ENCODE results near the gene MVB12B. TPM values are rescaled to one million over a fixed set of nuclear protein-coding genes. Genes with fewer than 3 reads are reported as not detected.

The MVB12B gene
- total and polyA plus RNA-seq, 7 experiments from 2014 or later: 1.6 to 9.7 (median 3.8) TPM

DNA sequence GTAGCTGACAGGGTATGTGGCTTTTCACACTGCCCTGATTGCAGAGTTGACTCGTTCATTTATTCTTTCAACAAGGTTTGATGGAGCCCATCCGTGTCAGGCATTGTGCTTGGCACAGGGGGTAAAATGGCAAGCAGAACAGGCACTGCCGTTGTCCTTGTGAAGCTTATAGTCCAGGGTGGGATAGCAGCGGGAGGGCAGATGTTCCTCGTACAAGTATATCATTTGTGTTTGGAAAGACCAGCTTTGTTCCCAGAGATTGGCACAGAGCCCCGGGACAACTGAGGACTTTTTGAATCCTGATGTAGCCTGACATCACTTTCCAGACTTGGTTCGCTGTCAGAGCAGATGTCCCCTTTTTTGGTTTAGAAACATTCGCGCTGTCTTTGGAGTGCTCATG is 50.9 kb downstream of the MVB12B start:
- H3K9me3 Mint-ChIP-seq: no peaks in the 10 kb centered on the region
- H3K27me3 ChIP-seq (ENCODE audit: control insufficient read depth in 2 of 2, insufficient read depth in 2 of 2, low read length in 2 of 2): no peaks in the 10 kb centered on the region
- no peak for DNase-seq
- H3K27me3 Mint-ChIP-seq: peaks cover 0 to 15% (median 0%) of the 10 kb centered on the region in 5 donors
- no peaks in the 10 kb centered on the region for H3K9me3 ChIP-seq (ENCODE audit: control insufficient read depth in 2 of 3, low read length in 3 of 3)
- CTCF ChIA-PET: no interaction called here
- H3K36me3 ChIP-seq (ENCODE audit: control insufficient read depth in 2 of 3, insufficient read depth in 3 of 3, low read length in 3 of 3): no peaks in the 10 kb centered on the region
- intact Hi-C loops (cut with micrococcal nuclease): no loop called here
- H3K27ac ChIP-seq (ENCODE audit: low read depth, low read length): no peak overlapping the region
- no peak overlapping the region for H3K4me3 ChIP-seq (ENCODE audit: low read length)
- H3K36me3 Mint-ChIP-seq: peaks cover 0 to 2% (median 0%) of the 10 kb centered on the region in 5 donors
- POLR2A ChIA-PET: no interaction called here
- H3K4me1 ChIP-seq (ENCODE audit: control insufficient read depth in 2 of 2, insufficient read depth in 2 of 2, low read length in 2 of 2): no peaks in the 10 kb centered on the region
- H3K4me1 Mint-ChIP-seq: peaks cover 12 to 22% (median 14%) of the 10 kb centered on the region in 7 donors
- H3K27ac Mint-ChIP-seq: no peak overlapping the region
- no peak for ATAC-seq
- no peak overlapping the region for H3K4me3 Mint-ChIP-seq

- no peak overlapping the region for H3K27ac Mint-ChIP-seq
- POLR2A ChIA-PET: no interaction called here
- H3K9me3 Mint-ChIP-seq: no peaks in the 10 kb centered on the region
Observed at GRCh38 chr9:126378761-126379160, 52.1 kb downstream of the MVB12B start.

DNA sequence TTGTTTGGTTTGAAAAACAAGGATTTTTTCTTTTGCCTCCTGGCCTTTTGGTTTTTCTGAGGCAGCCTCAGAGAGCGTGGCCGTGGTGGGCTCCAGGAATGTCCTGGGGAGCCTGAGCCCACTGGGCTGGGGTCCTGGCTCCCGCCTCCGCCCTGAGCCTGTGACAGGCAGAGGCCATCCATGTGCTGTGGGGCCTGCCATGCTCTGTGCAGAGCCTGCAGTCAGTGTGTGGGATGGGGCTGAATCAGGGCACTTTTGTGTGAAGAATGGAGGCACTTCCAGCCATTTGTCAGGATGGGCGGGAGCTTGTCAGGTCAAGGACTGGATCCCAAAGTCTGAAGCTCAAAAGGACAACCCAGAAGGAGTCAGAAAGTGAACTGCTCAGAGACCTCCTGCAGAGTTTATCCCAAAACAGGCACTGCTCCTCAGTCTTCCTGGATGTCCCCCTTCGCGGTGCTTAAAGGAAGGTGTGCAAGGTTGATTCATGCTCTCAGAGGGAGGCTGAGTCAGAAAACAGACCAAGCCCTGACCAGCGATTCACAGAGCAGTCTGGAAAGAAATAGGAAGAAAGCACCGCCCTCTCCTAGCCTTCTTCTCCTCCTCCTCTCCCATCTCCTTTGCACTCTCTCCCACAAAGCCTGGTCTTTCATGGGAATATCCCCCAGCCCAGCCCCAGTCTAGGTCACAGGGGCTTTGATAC is 53.2 kb downstream of the MVB12B start:
- H3K4me3 Mint-ChIP-seq: no peak overlapping the region
- Histone ChIP-seq H3K27ac (ENCODE audit: low read depth, low read length) (no peak overlapping the region), H3K36me3 (ENCODE audit: control insufficient read depth in 2 of 3, insufficient read depth in 3 of 3, low read length in 3 of 3) (no peaks in the 10 kb centered on the region), H3K27me3 (ENCODE audit: control insufficient read depth in 2 of 2, insufficient read depth in 2 of 2, low read length in 2 of 2) (no peaks in the 10 kb centered on the region), H3K9me3 (ENCODE audit: control insufficient read depth in 2 of 3, low read length in 3 of 3) (no peaks in the 10 kb centered on the region), H3K4me1 (ENCODE audit: control insufficient read depth in 2 of 2, insufficient read depth in 2 of 2, low read length in 2 of 2) (no peaks in the 10 kb centered on the region), H3K4me3 (ENCODE audit: low read length) (no peak overlapping the region)
- no peak for ATAC-seq
- no peak for DNase-seq
- peaks cover 0 to 11% (median 0%) of the 10 kb centered on the region in 5 donors for H3K27me3 Mint-ChIP-seq
- ChIA-PET CTCF (no interaction called here), POLR2A (no interaction called here)
- no peaks in the 10 kb centered on the region for H3K9me3 Mint-ChIP-seq
- intact Hi-C loops (cut with micrococcal nuclease): no loop called here
- peaks cover 9 to 24% (median 14%) of the 10 kb centered on the region in 7 donors for H3K4me1 Mint-ChIP-seq
- H3K27ac Mint-ChIP-seq: peak overlapping the region in 1 of 9 donors; percentile 17
- H3K36me3 Mint-ChIP-seq: peaks cover 0 to 7% (median 0%) of the 10 kb centered on the region in 5 donors

More at GRCh38 chr9:126378761-126379160, 52.1 kb downstream of the MVB12B start:
- no peak for ATAC-seq
- H3K27me3 Mint-ChIP-seq: peaks cover 0 to 14% (median 0%) of the 10 kb centered on the region in 5 donors
- Histone ChIP-seq H3K27me3 (ENCODE audit: control insufficient read depth in 2 of 2, insufficient read depth in 2 of 2, low read length in 2 of 2) (no peaks in the 10 kb centered on the region), H3K9me3 (ENCODE audit: control insufficient read depth in 2 of 3, low read length in 3 of 3) (no peaks in the 10 kb centered on the region), H3K36me3 (ENCODE audit: control insufficient read depth in 2 of 3, insufficient read depth in 3 of 3, low read length in 3 of 3) (no peaks in the 10 kb centered on the region), H3K4me3 (ENCODE audit: low read length) (no peak overlapping the region), H3K27ac (ENCODE audit: low read depth, low read length) (no peak overlapping the region), H3K4me1 (ENCODE audit: control insufficient read depth in 2 of 2, insufficient read depth in 2 of 2, low read length in 2 of 2) (no peaks in the 10 kb centered on the region)
- CTCF ChIA-PET: interaction anchor here (0.5 kb wide), 1 partner anchor 10 kb away, joined by 3 read pairs; no protein-coding TSS in a partner anchor
- intact Hi-C loops (cut with micrococcal nuclease): no loop called here
- peaks cover 0 to 5% (median 0%) of the 10 kb centered on the region in 5 donors for H3K36me3 Mint-ChIP-seq
- H3K4me3 Mint-ChIP-seq: no peak overlapping the region
- DNase-seq: no peak
- peaks cover 9 to 24% (median 14%) of the 10 kb centered on the region in 7 donors for H3K4me1 Mint-ChIP-seq

DNA sequence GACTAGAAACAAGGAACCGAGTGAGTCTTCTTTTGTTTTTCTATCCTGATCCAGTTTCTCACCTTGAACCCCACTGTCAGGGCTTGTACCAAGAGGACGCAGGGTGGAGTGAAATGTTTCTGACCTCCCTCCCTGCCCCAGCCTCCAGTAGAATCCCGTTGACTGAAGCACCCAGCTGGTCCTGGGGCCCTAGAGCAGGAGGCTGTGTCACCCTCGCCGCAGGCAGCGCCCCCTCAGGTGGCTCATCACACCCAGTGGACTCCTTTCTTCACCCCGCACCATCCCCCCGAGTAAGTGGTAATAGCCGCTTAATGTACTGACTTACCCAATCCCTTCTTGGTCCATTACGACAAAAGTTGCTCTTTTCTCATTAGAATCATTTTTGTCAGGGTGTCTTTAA is 53.8 kb downstream of the MVB12B start:
- intact Hi-C loops (cut with micrococcal nuclease): no loop called here
- Mint-ChIP-seq H3K27ac (no peak overlapping the region), H3K9me3 (no peaks in the 10 kb centered on the region), H3K27me3 (peaks cover 0 to 9% (median 0%) of the 10 kb centered on the region in 5 donors), H3K4me1 (peaks cover 6 to 20% (median 8%) of the 10 kb centered on the region in 7 donors), H3K36me3 (peaks cover 0 to 9% (median 4%) of the 10 kb centered on the region in 5 donors), H3K4me3 (no peak overlapping the region)
- CTCF ChIA-PET: no interaction called here
- Histone ChIP-seq H3K27me3 (ENCODE audit: control insufficient read depth in 2 of 2, insufficient read depth in 2 of 2, low read length in 2 of 2) (no peaks in the 10 kb centered on the region), H3K27ac (ENCODE audit: low read depth, low read length) (no peak overlapping the region), H3K36me3 (ENCODE audit: control insufficient read depth in 2 of 3, insufficient read depth in 3 of 3, low read length in 3 of 3) (no peaks in the 10 kb centered on the region), H3K9me3 (ENCODE audit: control insufficient read depth in 2 of 3, low read length in 3 of 3) (no peaks in the 10 kb centered on the region), H3K4me1 (ENCODE audit: control insufficient read depth in 2 of 2, insufficient read depth in 2 of 2, low read length in 2 of 2) (no peaks in the 10 kb centered on the region), H3K4me3 (ENCODE audit: low read length) (no peak overlapping the region)
- ATAC-seq: no peak
- DNase-seq: no peak
- POLR2A ChIA-PET: no interaction called here

- H3K4me1 Mint-ChIP-seq: peaks cover 0 to 12% (median under 1%) of the 10 kb centered on the region in 7 donors
- H3K4me3 Mint-ChIP-seq: no peak overlapping the region
- H3K9me3 ChIP-seq (ENCODE audit: control insufficient read depth in 2 of 3, low read length in 3 of 3): no peaks in the 10 kb centered on the region
- peaks cover 0 to 7% (median 0%) of the 10 kb centered on the region in 5 donors for H3K27me3 Mint-ChIP-seq
- H3K36me3 ChIP-seq (ENCODE audit: control insufficient read depth in 2 of 3, insufficient read depth in 3 of 3, low read length in 3 of 3): no peaks in the 10 kb centered on the region
- no peaks in the 10 kb centered on the region for H3K4me1 ChIP-seq (ENCODE audit: control insufficient read depth in 2 of 2, insufficient read depth in 2 of 2, low read length in 2 of 2)
- no peak overlapping the region for H3K4me3 ChIP-seq (ENCODE audit: low read length)
- no peaks in the 10 kb centered on the region for H3K27me3 ChIP-seq (ENCODE audit: control insufficient read depth in 2 of 2, insufficient read depth in 2 of 2, low read length in 2 of 2)
- H3K9me3 Mint-ChIP-seq: no peaks in the 10 kb centered on the region
- H3K36me3 Mint-ChIP-seq: peaks cover 0 to 9% (median 6%) of the 10 kb centered on the region in 5 donors
- intact Hi-C loops (cut with micrococcal nuclease): no loop called here
- no peak for ATAC-seq
- DNase-seq: no peak
- no peak overlapping the region for H3K27ac ChIP-seq (ENCODE audit: low read depth, low read length)
- peak overlapping the region in 1 of 9 donors; percentile 36 for H3K27ac Mint-ChIP-seq
- ChIA-PET POLR2A (no interaction called here), CTCF (no interaction called here)
Observed at GRCh38 chr9:126381195-126381594, 54.6 kb downstream of the MVB12B start.

GRCh38 chr9:126383406-126384046 is 56.9 kb downstream of the MVB12B start:
- Mint-ChIP-seq H3K27me3 (peaks cover 0 to 7% (median 0%) of the 10 kb centered on the region in 5 donors), H3K9me3 (no peaks in the 10 kb centered on the region), H3K27ac (no peak overlapping the region), H3K4me1 (peaks cover 0 to 4% (median 0%) of the 10 kb centered on the region in 7 donors), H3K36me3 (peaks cover 0 to 15% (median 9%) of the 10 kb centered on the region in 5 donors), H3K4me3 (no peak overlapping the region)
- ChIA-PET CTCF (no interaction called here), POLR2A (no interaction called here)
- intact Hi-C loops (cut with micrococcal nuclease): no loop called here
- peaks cover 0 to 9% (median 0%) of the 10 kb centered on the region in 3 experiments for H3K36me3 ChIP-seq (ENCODE audit: control insufficient read depth in 2 of 3, insufficient read depth in 3 of 3, low read length in 3 of 3)
- H3K4me3 ChIP-seq (ENCODE audit: low read length): no peak overlapping the region
- ATAC-seq (no peak), DNase-seq (no peak)
- H3K4me1 ChIP-seq (ENCODE audit: control insufficient read depth in 2 of 2, insufficient read depth in 2 of 2, low read length in 2 of 2): no peaks in the 10 kb centered on the region
- no peaks in the 10 kb centered on the region for H3K9me3 ChIP-seq (ENCODE audit: control insufficient read depth in 2 of 3, low read length in 3 of 3)
- H3K27ac ChIP-seq (ENCODE audit: low read depth, low read length): no peak overlapping the region
- H3K27me3 ChIP-seq (ENCODE audit: control insufficient read depth in 2 of 2, insufficient read depth in 2 of 2, low read length in 2 of 2): no peaks in the 10 kb centered on the region

Data from naive thymus-derived CD4-positive, alpha-beta T cell (primary cell).